SHP77 treated with DMSO at 0.1 percent for 48 hours (cell line): ENCODE results near the gene DAZAP1.
"Not testable (repeated sequence)": the region's sequence is repeated elsewhere in the genome, so short reads cannot be mapped to it uniquely, and the experiment has no call there.

ENCODE experiments used
- DNase-seq: peaks from one replicate; lab custom pipeline; 2025; lab: John Stamatoyannopoulos, UW

Gene DAZAP1

DNA sequence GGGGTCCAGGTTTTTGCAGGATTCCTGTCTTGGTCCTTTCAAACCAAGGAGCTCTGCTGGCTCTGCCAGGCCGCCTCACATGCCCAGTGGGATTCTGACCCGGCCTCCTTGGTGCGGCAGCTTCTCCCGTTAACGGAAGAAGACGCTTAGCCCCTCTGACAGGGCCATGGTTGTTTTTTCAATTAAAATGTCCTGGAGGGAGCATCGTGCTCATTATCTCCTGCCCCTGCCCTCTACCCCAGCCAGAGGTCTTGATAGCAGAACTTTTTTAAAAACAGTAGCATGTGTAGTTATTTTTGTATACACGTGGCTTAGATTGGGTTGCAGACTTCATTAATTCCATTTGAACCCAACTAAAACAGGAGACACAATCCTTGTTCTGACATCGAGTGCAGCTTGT, 19.4 kb downstream of the DAZAP1 start:
- no peak for DNase-seq

DNA sequence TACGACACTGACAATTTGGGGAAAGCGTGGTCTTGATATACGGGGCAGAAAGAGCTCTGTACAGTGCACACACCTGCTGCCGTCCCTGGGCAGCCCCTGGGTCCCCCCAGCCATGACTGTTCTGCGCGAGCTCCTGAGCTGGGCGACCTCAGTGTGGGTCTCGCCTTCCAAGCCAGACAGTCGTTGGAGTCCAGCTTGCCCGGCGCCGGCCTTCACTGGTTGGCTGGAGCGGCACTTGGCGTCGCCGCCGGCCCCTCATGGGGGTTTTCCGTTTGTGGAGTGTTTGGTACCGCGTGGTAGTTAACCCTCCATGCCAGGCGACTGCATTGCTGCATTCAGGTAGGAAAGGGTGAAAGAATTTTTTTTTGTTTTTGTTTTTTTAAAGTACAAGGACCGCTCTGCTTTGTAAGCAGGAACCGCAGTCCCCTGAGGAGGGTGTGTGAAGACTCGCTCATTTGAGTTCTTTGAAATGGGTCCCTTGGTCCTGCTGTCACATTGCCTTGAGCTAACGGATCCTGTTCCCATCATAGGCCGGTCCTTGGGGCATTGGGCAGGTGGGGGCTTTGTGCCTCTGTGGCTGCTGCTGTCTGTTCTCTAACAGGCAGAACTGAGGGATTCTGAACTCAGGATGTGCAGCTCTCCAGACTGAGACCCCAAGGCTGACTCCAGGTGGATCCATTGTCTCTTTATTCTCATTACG, 20.0 kb downstream of the DAZAP1 start:
- no peak for DNase-seq

DNA sequence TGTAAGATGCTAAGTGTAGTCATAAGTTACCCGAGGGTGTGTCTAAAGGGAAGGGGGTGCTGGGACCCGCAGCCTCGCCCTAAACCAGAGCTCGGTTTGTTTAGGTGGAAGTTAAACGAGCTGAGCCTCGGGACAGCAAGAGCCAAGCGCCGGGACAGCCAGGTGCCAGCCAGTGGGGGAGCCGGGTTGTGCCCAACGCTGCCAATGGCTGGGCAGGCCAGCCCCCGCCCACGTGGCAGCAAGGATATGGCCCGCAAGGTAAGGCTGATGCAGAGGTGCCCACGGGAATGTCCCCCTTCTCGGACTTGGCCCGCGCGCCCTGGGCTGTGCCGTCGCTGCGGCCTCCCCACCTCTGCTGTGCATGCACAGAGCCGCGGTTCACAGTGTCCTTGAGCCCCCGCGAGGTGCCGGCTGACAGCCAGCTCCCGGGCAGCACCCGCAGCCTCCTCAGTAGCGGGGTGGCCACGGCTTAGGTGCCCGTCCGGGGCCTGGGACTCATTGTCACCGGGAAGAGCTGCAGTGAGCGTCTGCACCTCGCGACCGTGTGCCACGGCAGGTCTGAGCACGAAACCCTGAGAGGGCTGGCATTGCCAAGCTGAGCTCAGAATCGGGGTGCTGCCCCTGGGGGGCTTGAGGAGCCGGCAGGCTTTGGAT, 21.5 kb downstream of the DAZAP1 start:
- no peak for DNase-seq

DNA sequence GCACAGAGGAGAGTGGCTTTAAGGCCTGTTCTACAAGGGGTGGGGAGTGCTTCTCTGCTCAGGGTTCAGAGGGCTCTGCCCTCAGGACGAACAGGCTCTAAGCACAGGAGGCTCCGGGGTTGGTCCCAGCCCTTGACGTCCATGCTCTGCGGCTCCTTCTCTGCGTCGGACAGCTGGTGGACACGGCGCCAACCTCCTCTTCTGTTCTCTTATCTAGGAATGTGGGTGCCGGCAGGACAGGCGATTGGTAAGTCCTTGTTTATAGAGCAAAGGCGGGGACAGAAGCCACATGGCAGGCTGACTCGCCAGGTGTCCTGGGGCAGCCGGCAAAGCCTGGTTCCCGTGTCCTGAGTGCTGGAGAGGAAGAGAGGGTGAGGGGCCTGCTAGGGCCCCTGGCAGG, 22.4 kb downstream of the DAZAP1 start:
- DNase-seq: no peak

DNA sequence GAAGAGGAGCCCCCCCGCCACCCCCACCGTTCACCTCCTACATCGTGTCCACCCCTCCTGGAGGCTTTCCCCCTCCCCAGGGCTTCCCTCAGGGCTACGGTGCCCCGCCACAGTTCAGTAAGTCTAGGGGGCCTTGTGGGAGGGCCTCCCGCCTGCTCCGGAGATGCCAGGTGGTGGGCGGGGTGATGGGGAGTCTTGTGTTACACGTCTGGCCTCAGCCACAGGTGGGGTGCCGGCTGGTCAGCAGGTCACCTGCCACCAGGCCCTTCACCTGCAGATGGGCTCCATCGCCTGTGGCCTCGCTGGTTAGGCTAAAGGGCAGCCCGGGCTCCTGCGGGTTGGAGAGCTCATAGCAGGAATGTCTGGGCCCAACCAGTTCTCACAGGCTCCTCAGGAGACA, 22.9 kb downstream of the DAZAP1 start:
- DNase-seq: no peak

DNA sequence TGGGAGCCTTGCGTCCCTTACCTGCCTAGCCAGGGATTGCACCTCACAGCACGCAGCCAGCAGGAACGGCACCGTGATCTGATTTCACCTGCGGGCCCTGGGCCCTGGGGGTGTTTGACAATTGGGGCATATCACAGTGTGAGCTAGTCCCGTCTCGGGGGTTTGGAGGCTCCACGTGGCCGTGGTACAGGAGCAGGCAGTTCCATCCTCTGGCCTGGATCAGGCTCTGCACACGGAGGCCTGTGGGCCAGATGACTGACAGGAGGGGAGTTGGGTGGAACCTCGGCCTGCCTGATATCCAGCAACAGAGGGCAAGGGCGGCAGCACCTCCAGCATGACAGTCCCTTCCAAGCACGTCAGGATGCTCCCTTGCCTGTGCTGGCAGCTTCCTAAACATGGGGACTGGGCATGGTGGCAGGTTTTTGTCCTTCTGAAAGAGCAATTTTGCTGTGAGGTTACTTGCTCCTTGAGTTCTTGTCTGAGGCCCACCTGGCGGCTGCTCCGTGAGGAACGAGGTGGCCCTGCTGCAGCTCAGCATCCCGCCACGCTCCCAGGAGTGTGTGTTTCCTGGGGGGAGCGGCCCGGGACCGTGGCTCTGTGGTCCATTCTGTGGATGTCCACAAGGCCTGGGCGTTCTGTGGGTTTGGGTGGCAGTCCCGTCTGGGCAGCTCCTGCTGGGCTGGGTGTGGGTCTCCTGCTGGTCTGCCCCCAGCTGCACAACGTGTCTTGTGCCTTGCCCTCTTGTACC, 24.5 kb downstream of the DAZAP1 start:
- no peak for DNase-seq

DNA sequence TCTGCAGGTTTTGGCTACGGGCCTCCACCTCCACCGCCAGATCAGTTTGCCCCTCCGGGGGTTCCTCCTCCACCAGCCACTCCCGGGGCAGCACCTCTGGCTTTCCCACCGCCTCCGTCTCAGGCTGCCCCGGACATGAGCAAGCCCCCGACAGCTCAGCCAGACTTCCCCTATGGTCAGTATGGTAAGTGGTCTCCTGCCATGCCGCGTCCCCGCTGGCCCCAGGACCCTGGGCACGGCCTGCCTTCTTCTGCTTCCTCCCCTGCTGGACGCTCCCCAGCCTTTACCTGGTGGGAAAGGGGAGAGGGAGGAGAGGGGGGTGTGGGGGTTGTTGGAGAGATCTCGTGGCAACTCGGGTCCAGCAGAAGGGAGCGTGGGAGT, 25.1 kb downstream of the DAZAP1 start:
- DNase-seq: no peak

DNA sequence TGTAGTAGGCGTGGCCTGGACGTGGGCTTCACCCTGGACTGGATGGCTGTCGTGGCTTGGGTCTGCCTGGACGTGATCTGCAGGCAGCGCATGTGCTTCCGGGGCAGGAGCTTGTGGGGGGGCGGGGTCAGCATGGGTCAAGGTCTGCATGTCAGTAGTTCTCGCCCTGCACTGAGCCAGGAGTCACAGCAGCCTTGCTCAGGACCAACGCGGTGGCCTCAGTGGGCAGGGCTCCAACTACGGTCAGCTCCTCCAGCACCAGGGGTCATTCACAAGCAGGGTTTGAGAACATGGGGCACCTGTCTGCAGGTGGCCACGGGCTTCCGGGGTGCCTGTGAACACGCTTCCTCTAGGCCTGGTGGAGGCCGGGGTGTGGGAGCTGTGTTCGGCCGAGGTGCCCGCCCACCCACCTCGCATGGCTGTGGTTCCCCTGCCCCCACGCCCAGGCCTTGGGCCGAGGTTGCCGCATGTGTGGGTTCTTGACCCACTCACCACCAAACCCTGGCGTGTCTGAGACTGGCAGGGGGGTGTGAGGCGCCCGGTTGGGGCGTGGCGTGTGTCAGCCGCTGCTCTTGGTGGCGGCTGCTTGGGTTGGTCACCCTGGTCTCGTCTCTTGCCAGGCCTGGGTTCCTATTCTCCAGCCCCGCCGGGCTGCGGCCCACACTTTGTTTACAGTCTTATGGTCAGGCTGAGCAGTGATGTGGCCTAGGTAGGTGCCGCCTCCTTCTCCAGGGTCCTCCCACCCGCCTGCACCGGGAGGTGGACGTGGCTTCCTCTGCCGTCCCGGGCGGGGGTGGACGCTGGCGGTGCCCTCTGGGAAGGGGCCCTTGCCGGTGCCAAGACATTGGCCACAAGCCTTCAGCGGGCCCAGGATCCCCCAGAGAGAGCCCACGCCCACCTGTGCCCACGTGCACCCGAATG, 26.0 kb downstream of the DAZAP1 start:
- DNase-seq: no peak

DNA sequence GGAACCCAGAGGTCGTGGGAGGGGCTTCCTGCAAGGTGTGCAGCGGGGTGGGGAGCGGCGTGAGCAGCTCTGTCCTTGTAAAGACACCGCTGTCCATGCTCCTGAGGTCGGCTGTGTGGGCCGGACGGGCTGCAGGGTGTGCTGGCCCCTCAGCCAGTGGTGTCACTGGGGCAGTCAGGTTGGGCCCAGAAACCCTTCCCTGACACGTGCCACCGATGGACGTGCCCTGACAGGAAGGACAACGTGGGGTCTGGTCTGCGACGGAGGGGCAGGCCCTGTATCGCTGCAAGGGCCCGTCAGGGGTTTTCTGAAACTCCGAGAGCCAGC, 26.6 kb downstream of the DAZAP1 start:
- no peak for DNase-seq

DNA sequence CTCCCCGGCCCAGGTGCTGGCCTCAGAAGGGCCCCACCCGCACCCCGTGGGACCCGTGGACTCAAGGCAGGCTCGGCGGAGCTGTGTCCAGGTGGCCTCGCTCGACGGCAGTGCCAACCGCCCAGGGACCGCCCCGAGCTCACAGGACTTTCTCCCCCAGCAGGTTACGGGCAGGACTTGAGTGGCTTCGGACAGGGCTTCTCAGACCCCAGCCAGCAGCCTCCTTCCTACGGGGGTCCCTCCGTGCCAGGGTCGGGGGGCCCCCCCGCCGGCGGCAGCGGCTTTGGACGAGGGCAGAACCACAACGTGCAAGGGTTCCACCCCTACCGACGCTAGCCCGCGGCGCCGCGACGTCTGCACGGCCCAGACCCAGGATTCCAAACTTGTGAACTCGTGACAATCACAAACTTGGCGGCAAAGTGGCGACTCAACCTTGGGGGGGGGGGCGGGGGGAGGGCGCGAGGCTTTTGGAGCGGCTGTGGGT, 27.2 kb downstream of the DAZAP1 start:
- DNase-seq: no peak

DNA sequence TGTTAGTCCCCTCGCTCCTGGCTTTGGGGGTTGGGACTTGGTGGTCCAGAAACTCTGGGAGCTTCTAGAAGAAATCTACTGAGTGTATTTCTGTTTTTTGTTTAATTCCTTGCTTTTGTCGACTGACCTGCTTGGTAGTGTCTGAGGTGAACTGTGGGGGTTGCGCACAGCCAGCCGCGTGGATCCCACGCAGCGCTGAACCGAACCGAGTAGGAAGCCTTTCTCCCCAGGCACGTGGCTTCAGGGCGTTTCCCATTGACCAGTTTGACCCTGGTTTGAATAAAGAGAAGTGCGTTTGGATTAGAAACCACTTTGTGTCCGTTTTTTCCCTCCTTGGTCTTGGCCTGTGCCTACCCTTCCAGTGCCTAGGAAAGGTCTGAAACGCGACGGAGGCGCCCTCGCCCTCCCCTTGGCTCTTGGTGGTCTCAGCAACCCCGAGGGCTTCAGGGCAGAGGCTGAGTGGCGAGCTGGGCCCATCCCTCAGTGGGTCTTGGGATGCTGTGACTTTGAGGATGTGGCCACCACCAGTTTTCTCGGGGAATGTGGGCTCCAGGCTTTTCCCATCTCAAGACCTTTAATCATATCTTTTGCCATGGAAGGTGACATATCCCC, 28.1 kb downstream of the DAZAP1 start:
- no peak for DNase-seq

DNA sequence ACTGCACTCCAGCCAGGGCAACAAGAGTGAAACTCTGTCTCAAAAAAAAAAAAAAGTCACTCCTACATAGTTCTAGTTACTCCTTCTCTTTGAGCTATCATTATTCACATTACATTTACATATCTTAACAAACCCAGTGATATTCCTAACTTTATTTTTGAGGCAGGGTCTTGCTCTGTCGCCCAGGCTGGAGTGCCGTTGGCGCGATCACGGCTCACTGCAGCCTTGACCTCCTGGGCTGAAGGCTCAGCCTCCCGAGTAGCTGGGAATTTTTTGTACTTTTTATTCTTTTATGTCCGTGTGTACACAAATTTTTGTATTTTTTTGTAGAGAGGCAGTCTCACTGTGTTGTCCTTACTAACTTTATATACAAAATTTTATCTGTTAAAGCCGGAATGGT, 30.2 kb downstream of the DAZAP1 start:
- DNase-seq: no peak

DNA sequence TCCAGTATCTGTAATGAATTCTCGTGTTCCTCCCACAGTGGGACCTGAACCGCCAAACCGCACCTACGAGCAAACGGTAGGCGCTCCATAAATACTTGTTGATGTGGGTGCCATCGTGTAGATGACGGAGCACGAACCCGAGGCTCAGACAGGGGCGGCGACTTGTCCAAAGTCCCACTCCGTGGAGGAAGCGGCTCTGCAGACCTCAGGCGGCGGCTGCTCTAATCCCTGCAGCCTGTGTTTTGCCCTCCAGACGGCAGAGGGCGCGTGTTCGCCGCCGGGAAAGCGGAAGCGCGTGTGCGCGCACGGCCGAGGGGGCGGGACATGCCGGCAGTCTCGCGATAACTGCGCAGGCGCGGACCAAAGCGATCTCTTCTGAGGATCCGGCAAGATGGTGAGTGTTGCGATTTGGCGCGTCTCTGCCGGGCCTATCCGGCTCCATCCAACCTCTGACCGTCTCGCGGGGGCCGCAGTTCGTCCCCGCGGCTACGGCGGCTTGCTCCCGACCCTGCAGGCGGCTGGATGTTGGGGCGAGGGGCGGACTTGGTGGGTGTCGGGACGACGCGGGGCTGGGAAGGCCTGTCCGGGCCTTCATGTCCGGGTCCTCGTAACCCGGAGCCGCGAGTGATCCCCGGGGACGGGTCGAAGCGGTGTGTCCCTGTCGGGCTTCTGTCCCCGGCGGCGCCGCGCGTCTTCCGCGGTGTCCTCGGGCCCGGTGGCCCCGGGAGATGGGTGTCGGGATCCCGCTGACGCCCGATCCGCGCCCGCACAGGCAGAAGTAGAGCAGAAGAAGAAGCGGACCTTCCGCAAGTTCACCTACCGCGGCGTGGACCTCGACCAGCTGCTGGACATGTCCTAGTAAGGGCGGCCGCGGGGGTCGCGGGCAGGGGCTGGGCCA, 30.9 kb downstream of the DAZAP1 start, which contains the start of gene RPS15:
Gene RPS15 (plus strand): TSS at position 362 of the 898 bp plus-strand sequence. CDS start 30 bp downstream, at position 392.
- DNase-seq: peak; percentile 62

DNA sequence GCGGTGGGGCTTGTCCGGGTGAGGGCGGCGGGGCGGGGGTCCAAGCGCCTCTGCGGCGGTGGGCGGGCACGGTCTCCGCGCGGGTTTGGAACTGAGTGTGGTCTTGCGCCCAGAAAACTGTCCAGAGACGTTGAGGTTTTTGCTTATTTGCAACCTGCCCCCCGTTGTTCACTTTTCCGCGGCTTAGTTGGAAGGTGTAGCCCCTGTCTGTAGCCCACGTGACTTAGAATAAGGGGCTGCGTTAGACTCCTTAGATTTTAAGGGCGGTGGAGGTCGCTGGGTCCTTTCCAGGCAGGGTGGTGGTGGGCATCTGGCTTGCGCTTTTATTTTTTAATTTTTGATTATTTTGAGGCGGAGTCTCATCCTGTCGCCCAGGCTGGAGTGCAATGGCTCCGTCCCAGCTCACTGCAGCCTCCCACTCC, 31.6 kb downstream of the DAZAP1 start:
- no peak for DNase-seq

DNA sequence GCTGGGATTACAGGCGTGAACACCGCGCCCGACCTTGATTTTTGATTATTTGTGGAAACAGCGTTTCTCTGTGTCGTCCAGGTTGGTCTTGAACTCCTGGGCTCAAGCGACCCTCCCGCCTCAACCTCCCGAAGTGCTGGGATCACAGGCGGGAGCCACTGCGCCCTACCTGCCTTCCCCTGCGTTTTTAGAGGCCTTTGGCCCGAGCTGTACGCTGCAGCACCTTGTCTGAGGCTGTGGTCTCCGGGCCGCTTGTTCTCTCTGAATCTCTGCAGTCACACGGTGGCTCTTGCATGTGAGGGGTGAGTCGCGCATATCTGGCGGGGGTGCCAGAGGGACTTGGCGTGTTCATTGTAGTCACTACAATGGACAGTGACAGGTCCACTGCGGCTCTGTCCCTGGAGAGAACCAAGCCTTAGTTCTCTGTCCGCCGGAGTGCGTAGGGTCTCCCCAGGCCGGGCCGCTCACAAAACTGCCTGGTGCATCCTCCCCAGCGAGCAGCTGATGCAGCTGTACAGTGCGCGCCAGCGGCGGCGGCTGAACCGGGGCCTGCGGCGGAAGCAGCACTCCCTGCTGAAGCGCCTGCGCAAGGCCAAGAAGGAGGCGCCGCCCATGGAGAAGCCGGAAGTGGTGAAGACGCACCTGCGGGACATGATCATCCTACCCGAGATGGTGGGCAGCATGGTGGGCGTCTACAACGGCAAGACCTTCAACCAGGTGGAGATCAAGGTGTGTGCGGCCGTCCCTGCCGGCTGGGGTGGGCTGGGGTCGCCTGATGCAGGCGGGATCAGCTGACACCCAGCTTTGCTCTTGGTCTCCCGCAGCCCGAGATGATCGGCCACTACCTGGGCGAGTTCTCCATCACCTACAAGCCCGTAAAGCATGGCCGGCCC, 32.4 kb downstream of the DAZAP1 start:
- DNase-seq: not testable (repeated sequence)

DNA sequence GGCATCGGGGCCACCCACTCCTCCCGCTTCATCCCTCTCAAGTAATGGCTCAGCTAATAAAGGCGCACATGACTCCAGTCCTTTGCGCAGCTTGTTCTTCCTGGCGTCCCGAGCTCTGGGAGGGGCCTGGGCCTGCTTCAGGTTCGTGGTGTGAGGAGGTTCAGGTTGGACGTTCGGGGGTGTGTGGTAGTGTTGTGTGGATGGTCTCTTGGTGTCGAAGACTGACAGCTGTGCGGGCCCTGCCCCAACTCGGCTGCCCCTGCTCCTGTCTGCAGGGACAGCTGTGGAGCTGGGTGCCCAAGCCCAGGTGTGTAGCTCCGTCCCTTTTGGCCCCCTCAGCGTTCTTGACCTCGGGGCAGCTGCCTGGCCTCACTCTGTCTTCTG, 33.0 kb downstream of the DAZAP1 start:
- DNase-seq: no peak

DNA sequence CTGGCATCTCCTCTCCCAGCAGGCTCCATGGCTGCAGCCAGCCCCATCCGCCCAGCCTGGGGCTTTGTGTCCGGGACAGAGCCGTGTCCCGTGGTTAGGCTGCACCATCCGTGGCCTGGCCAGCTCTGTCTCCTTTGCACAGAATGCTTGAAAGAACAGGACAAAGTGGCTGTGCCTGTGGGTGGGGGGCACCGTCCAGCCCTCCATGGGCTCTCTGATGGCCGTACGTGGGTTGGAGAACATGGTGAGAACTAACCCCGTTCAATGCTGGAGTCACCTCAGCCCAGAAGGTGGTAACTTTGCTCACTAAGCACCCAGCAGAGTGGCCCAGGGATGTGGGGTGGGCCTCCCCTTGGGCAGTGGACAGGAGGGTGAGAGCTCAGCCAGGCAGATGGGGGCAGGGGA, 33.6 kb downstream of the DAZAP1 start:
- no peak for DNase-seq

DNA sequence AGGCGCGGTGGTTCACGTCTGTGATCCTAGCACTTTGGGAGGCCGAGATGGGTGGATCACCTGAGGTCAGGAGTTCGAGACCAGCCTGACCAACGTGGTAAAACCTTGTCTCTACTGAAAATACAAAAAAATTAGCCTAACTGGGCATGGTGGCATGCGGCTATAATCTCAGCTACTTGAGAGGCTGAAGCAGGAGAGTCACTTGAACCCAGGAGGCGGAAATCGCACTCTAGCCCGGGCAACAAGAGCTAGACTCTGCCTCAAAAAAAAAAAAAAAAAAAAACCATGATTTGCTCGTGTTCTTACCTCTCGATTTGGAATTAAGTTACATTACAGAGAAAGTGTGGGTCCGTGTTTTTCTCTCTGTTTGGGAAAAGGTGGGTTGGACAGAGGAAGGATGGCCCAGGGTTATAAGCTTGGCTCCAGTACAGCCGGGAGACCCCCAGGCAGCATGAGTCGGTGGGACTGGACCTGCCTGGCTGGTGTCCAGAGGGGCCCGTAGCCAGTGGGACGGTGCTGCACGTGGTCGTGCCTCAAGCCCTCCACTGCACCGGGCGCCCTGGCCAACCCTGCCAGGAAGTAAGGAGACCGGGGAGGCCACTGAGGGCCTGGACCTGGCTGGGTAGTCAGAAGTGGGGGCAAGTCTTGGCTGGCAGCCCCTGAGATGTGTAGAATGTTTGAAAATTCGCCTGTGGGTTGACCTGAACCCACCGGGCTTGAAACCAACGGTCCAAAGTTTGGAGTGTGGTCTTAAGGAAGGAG, 34.5 kb downstream of the DAZAP1 start:
- DNase-seq: no peak
